Heart right ventricle (tissue), 16 donors: ENCODE data around the gene NKX2-3. TPM values are rescaled to one million over a fixed set of nuclear protein-coding genes. Genes with fewer than 3 reads are reported as not detected.

Experiments
- ATAC-seq, 8 donors: fragments of 200-7000 bp; cut with Tn5 transposase; one replicate each; pipeline ENCODE4 v1.9.1; 2020; ENCODE audit warnings: mild to moderate bottlenecking in 8 of 8, moderate library complexity in 8 of 8, moderate number of reproducible peaks in 1 of 8
- DNase-seq, 2 donors: peaks; one replicate each; pipeline ENCODE4 v3.0.0-alpha.2; 2020
- H3K27ac ChIP-seq, 10 donors: fragments of 200-600 bp; sonication (generic) in 2 of 10; one replicate each; pipeline versions ENCODE4 v1.5.0 to v1.8.0; 2020 to 2022; ENCODE audit warnings: mild to moderate bottlenecking in 3 of 10
- H3K27me3 ChIP-seq, 7 donors: fragments of 200-600 bp; one replicate each; pipeline ENCODE4 v1.8.0; 2021 to 2022; ENCODE audit warnings: mild to moderate bottlenecking in 2 of 7
- H3K36me3 ChIP-seq, 9 donors: fragments of 200-600 bp; sonication (generic) in 1 of 9; one replicate each; pipeline versions ENCODE4 v1.5.0 to v1.8.0; 2020 to 2022; ENCODE audit warnings: mild to moderate bottlenecking in 2 of 9
- H3K4me1 ChIP-seq, 9 donors: fragments of 200-600 bp; sonication (generic) in 1 of 9; one replicate each; pipeline versions ENCODE4 v1.5.0 to v1.8.0; 2020 to 2022; ENCODE audit warnings: mild to moderate bottlenecking in 4 of 9
- H3K4me3 ChIP-seq, 10 donors: fragments of 200-600 bp; sonication (generic) in 2 of 10; one replicate each; pipeline versions ENCODE4 v1.5.0 to v1.8.0; 2020 to 2022; ENCODE audit warnings: mild to moderate bottlenecking in 7 of 10, moderate library complexity in 2 of 10
- H3K9me3 ChIP-seq, 11 donors: fragments of 200-600 bp in 10 of 11; sonication (generic) in 2 of 11; one replicate each; pipeline versions ENCODE4 v1.5.0 to v1.8.0; 2013 to 2022; ENCODE audit warnings: mild to moderate bottlenecking in 2 of 11, control low read depth in 1 of 11, moderate library complexity in 1 of 11
- WGBS, 2 donors: extraction: QIAGEN DNeasy Blood & Tissue Kit; methylation state at CpG; one replicate each; pipeline ENCODE4 v1.1.7; 2013; ENCODE audit warnings: inconsistent platforms in 1 of 2; 5-methylcytosine and 5-hydroxymethylcytosine counted together
- intact Hi-C, 10 donors: fragments of 100-400 bp; cut with DNase I; formaldehyde crosslinking; loops; one replicate each; pipeline versions ENCODE4 v1.11.1 to v1.14.2; 2022
- polyA plus RNA-seq, 2 donors: library from polyadenylated mRNA; stranded (reverse); fragments of 200-250 nt; gene quantifications; one replicate each; pipeline ENCODE4 v1.2.3, GENCODE V29; 2013
- total RNA-seq, 10 donors: library from RNA; stranded (reverse); fragmentation: NEBNext Ultra II Directional in 3 of 10; extraction: Animal tissue kit (Norgen Biotek cat#: 25700) in 3 of 10; gene quantifications; one replicate each; pipeline versions ENCODE4 v1.2.1 to v1.2.4, GENCODE V29; 2021 to 2023
- TF ChIP-seq, protein P1 (sequence below), 9 donors: fragments of 200-600 bp; sonication (generic) in 2 of 9; IDR thresholded peaks; one replicate each; pipeline versions ENCODE4 v1.5.0 to v1.8.0; 2021 to 2022; ENCODE audit warnings: antibody characterized with exemption in 9 of 9, mild to moderate bottlenecking in 5 of 9, moderate library complexity in 1 of 9
- donor health status: Arrhythmogenic right ventricular cardiomyopathy.
- donor health status: ischemic (EF 13 %, LVEDD 7.1; RV severe dilation, severe dysfunction).
- donor health status: healthy with polysubstance abuse.
- donor health status: DM: no; HTN: yes; CAD: no.
- donor health status: DM: no; HTN: no; CAD: no.
- donor health status: ischemic (EF 25% LVEDD 6.9; RV normal size, moderate dysfunction).
- donor health status: ischemic (EF 25% LVEDD 5.7; RV mildly dilated, moderate dysfunction).
- donor health status: healthy.
- donor health status: DM: yes; HTN: yes; CAD: no.
- donor health status: Ischemic cardiomyopathy.
- donor health status: ischemic (EF 35%, LVEDD 5.7; RV mildly dilated, moderate dysfunction).
- donor health status: nonischemic (EF 11% LVEDD 7.7; RV severe dilation, severe dysfunction).
- donor health status: DM: yes; HTN: yes; CAD: no.
- donor health status: PGD.
- donor health status: ischemic (EF 29% LVEDD 5.4; RV normal size, mild dysfunction).
- donor health status: nonischemic (EF 23%, LVEDD 6.1; RV moderate dilation, normal function).

The NKX2-3 gene
- total and polyA plus RNA-seq, 12 donors, result not detected

GRCh38 chr10:99557044-99557443 lies 24.3 kb downstream of the NKX2-3 start:
- no peaks in the 10 kb centered on the region for H3K9me3 ChIP-seq
- intact Hi-C loops, result no loop called here
- ATAC-seq (no peak), DNase-seq (no peak)
- H3K27ac ChIP-seq, result no peak overlapping the region
- H3K36me3 ChIP-seq, result no peaks in the 10 kb centered on the region
- TF ChIP-seq, protein P1, sequence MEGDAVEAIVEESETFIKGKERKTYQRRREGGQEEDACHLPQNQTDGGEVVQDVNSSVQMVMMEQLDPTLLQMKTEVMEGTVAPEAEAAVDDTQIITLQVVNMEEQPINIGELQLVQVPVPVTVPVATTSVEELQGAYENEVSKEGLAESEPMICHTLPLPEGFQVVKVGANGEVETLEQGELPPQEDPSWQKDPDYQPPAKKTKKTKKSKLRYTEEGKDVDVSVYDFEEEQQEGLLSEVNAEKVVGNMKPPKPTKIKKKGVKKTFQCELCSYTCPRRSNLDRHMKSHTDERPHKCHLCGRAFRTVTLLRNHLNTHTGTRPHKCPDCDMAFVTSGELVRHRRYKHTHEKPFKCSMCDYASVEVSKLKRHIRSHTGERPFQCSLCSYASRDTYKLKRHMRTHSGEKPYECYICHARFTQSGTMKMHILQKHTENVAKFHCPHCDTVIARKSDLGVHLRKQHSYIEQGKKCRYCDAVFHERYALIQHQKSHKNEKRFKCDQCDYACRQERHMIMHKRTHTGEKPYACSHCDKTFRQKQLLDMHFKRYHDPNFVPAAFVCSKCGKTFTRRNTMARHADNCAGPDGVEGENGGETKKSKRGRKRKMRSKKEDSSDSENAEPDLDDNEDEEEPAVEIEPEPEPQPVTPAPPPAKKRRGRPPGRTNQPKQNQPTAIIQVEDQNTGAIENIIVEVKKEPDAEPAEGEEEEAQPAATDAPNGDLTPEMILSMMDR (IDR thresholded peaks at IDR 0.05), result no peak
- H3K27me3 ChIP-seq, result peaks cover 0 to 83% (median 66%) of the 10 kb centered on the region in 7 donors
- H3K4me3 ChIP-seq, result no peak overlapping the region
- 85 to 87% methylated on average over 5 of the region's 5 CpGs for WGBS, 2 donors
- H3K4me1 ChIP-seq, result no peaks in the 10 kb centered on the region

DNA sequence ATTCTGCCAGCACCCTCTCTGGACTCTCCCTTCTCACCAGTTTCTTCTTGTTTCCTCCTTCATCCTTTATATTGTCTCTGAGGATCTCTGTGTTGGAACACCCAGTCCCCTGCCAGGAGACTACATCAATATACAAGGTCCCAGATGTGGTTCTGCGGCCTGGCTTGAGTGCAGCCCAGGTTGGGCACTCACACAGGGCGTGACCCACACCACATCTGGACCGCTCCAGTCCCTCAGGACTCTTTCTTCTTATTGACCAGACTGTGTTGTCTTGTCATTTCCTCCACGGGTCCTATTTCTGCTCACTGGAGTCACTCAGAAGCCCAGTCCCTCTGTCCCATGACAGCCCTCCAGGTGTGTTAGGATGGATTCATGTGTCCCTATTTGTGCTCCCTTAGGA lies 26.0 kb downstream of the NKX2-3 start:
- H3K9me3 ChIP-seq, result no peaks in the 10 kb centered on the region
- 69 to 83% methylated on average over 4 of the region's 4 CpGs for WGBS, 2 donors
- intact Hi-C loops, result no loop called here
- no peak for ATAC-seq
- no peak for DNase-seq
- H3K27me3 ChIP-seq, result peaks cover 0 to 71% (median 58%) of the 10 kb centered on the region in 7 donors
- no peak overlapping the region for H3K27ac ChIP-seq
- no peaks in the 10 kb centered on the region for H3K36me3 ChIP-seq
- no peaks in the 10 kb centered on the region for H3K4me1 ChIP-seq
- TF ChIP-seq, protein P1 (IDR thresholded peaks at IDR 0.05), result no peak
- no peak overlapping the region for H3K4me3 ChIP-seq

- DNase-seq, result peak in 1 of 2 donors; percentile 22
- Histone ChIP-seq H3K27me3 (peaks cover 0 to 58% (median 46%) of the 10 kb centered on the region in 7 donors), H3K9me3 (no peaks in the 10 kb centered on the region), H3K4me3 (no peak overlapping the region), H3K4me1 (no peaks in the 10 kb centered on the region), H3K36me3 (no peaks in the 10 kb centered on the region), H3K27ac (no peak overlapping the region)
- WGBS, 2 donors, result 40 to 44% methylated on average over 13 of the region's 13 CpGs
- no peak for ATAC-seq
- TF ChIP-seq, protein P1 (IDR thresholded peaks at IDR 0.05), result peak; percentile 55 to 81 (median 66)
- intact Hi-C loops, result loop anchor here in 1 of 10 donors (5.0 kb wide), 1 partner anchor 152 kb away; no protein-coding TSS in a partner anchor
These were observed 27.8 kb downstream of the NKX2-3 start for GRCh38 chr10:99560277-99561126.

GRCh38 chr10:99562631-99563030 lies 29.9 kb downstream of the NKX2-3 start:
- WGBS, 2 donors, result 30 to 50% methylated on average over 2 of the region's 2 CpGs
- H3K27me3 ChIP-seq, result peaks cover 0 to 57% (median 43%) of the 10 kb centered on the region in 7 donors
- intact Hi-C loops, result loop anchor here in 1 of 10 donors (5.0 kb wide), 1 partner anchor 150 kb away; no protein-coding TSS in a partner anchor
- no peaks in the 10 kb centered on the region for H3K36me3 ChIP-seq
- TF ChIP-seq, protein P1 (IDR thresholded peaks at IDR 0.05), result no peak
- no peak for ATAC-seq
- no peak overlapping the region for H3K4me3 ChIP-seq
- H3K9me3 ChIP-seq, result no peaks in the 10 kb centered on the region
- no peak for DNase-seq
- H3K4me1 ChIP-seq, result no peaks in the 10 kb centered on the region
- H3K27ac ChIP-seq, result no peak overlapping the region
